Loucy (cell line): Measurements from ENCODE around the gene TENM3.

ENCODE experiments used
- H2AFZ ChIP-seq: fragments of 200-600 bp; sonication (generic); 2 replicates; pipeline ENCODE4 v1.6.0; 2016; ENCODE audit warnings: antibody characterized with exemption, mild to moderate bottlenecking, low read length, moderate library complexity
- H3F3A ChIP-seq: fragments of 200-600 bp; 2 replicates; pipeline ENCODE4 v1.6.0; 2016; ENCODE audit warnings: antibody characterized with exemption, low read depth, mild to moderate bottlenecking
- H3K27me3 ChIP-seq: fragments of 200-600 bp; sonication (generic); 2 replicates; pipeline ENCODE4 v1.6.1; 2014; ENCODE audit warnings: low read length, mild to moderate bottlenecking; ENCODE audit not compliant: insufficient read depth, poor library complexity, severe bottlenecking
- H3K36me3 ChIP-seq: fragments of 200-600 bp; sonication (generic); 2 replicates; pipeline ENCODE4 v1.6.1; 2016; ENCODE audit warnings: low read length; ENCODE audit not compliant: insufficient read depth
- H3K4me1 ChIP-seq: fragments of 200-600 bp; sonication (generic); 2 replicates; pipeline ENCODE4 v1.5.1; 2014; ENCODE audit warnings: low read length, mild to moderate bottlenecking; ENCODE audit not compliant: insufficient read depth, poor library complexity, severe bottlenecking
- H3K4me2 ChIP-seq: fragments of 200-600 bp; sonication (generic); 2 replicates; pipeline ENCODE4 v1.6.0; 2014; ENCODE audit warnings: antibody characterized with exemption, low read length, low read depth, mild to moderate bottlenecking; ENCODE audit not compliant: poor library complexity, severe bottlenecking
- H3K4me3 ChIP-seq: fragments of 200-600 bp; sonication (generic); 2 replicates; pipeline ENCODE4 v1.5.1; 2014; ENCODE audit warnings: low read length, mild to moderate bottlenecking, mixed read lengths; ENCODE audit not compliant: poor library complexity, severe bottlenecking
- H3K79me2 ChIP-seq: fragments of 200-600 bp; sonication (generic); 2 replicates; pipeline ENCODE4 v1.6.1; 2014; ENCODE audit warnings: low read length; ENCODE audit not compliant: insufficient read depth
- H3K9ac ChIP-seq: fragments of 200-600 bp; sonication (generic); 2 replicates; pipeline ENCODE4 v1.6.0; 2014; ENCODE audit warnings: mild to moderate bottlenecking, low read depth, low read length, moderate library complexity; ENCODE audit not compliant: poor library complexity, severe bottlenecking
- H3K9me2 ChIP-seq: fragments of 200-600 bp; sonication (generic); replicated peaks from 2 replicates; pipeline ENCODE4 v1.6.1; 2016; ENCODE audit warnings: low read depth, low read length, mixed read lengths
- H3K9me3 ChIP-seq: fragments of 200-600 bp; sonication (generic); 2 replicates; pipeline ENCODE4 v1.6.1; 2014; ENCODE audit warnings: mild to moderate bottlenecking, antibody characterized with exemption, low read length, low read depth; ENCODE audit not compliant: insufficient read depth
- H4K20me1 ChIP-seq: fragments of 200-600 bp; sonication (generic); 2 replicates; pipeline ENCODE4 v1.6.0; 2014; ENCODE audit warnings: antibody characterized with exemption, low read length, mild to moderate bottlenecking; ENCODE audit not compliant: insufficient read depth, poor library complexity, severe bottlenecking
- CTCF ChIP-seq: fragments of 200-600 bp; sonication (generic); conservative IDR thresholded peaks from 2 replicates; pipeline ENCODE4 v1.5.1; 2014; ENCODE audit warnings: mild to moderate bottlenecking, antibody characterized with exemption, low read length
- EZH2phosphoT487 ChIP-seq: fragments of 200-600 bp; IDR thresholded peaks from 2 replicates; pipeline ENCODE4 v1.6.1; 2018; ENCODE audit warnings: antibody characterized with exemption, mild to moderate bottlenecking, moderate library complexity, borderline replicate concordance

The TENM3 gene

GRCh38 chr4:182839256-182839655 lies 596.1 kb downstream of the TENM3 start:
- no peaks in the 10 kb centered on the region for H3K9me3 ChIP-seq
- TF ChIP-seq EZH2phosphoT487 (no peak), CTCF (no peak)
- no peaks in the 10 kb centered on the region for H3K36me3 ChIP-seq
- no peak overlapping the region for H2AFZ ChIP-seq
- no peak overlapping the region for H3K4me3 ChIP-seq
- H3K79me2 ChIP-seq: no peaks in the 10 kb centered on the region
- no peaks in the 10 kb centered on the region for H3K27me3 ChIP-seq
- no peaks in the 10 kb centered on the region for H3K4me1 ChIP-seq
- H4K20me1 ChIP-seq: no peaks in the 10 kb centered on the region
- H3K9ac ChIP-seq: no peak overlapping the region
- H3F3A ChIP-seq: no peaks in the 10 kb centered on the region
- no peak overlapping the region for H3K4me2 ChIP-seq
- no peaks in the 10 kb centered on the region for H3K9me2 ChIP-seq

DNA sequence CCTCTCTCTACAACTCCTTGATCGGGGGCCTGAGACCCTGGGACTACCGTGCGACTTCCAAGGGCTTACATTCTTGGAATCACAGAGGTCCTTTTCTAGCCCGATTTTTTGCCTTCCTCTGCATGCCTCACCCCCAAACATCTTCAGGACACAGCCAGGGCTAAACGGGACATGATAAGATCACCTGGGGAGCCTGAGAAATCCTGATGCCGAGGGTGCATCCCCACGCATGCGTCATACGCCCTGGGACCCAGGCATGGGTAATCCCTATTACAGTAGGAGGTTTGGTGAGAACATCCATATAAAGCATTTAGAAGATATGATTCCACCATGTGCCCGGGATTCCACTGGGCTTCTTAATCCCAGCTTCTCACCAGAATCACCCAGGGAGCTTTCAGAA lies 596.9 kb downstream of the TENM3 start:
- Histone ChIP-seq H3K9me2 (no peaks in the 10 kb centered on the region), H3K79me2 (no peaks in the 10 kb centered on the region), H3K4me1 (no peaks in the 10 kb centered on the region), H3K27me3 (no peaks in the 10 kb centered on the region), H3F3A (no peaks in the 10 kb centered on the region), H3K4me3 (no peak overlapping the region), H3K36me3 (no peaks in the 10 kb centered on the region), H3K9ac (no peak overlapping the region), H3K4me2 (no peak overlapping the region), H2AFZ (no peak overlapping the region), H4K20me1 (no peaks in the 10 kb centered on the region), H3K9me3 (no peaks in the 10 kb centered on the region)
- no peak for TF ChIP-seq EZH2phosphoT487

DNA sequence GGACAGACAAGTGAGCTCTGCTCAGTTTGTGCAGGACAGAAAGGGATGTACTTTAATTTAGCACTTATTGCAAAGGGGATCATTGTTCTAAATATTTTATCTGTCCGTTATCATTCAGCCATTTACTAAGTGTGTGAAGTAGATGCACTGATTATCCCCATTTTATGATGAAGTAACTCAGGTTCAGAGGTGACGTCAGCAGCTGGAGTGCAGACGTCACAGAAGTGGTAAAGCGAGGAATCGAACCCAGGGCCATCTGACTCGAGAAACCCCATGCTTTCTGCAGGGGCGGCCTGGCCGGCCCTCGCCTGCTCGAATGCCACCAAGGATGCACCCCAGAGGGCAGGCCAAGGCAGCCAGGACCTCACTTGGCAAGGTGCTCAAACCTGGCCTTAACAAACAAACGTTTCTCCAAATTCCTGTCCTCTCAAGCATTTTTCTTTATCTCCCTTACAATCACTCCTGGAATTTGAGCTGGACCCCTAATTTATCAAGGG lies 599.0 kb downstream of the TENM3 start:
- Histone ChIP-seq H3K9me3 (no peaks in the 10 kb centered on the region), H3K27me3 (no peaks in the 10 kb centered on the region), H2AFZ (no peak overlapping the region), H3K9ac (no peak overlapping the region), H3F3A (no peaks in the 10 kb centered on the region), H3K79me2 (no peaks in the 10 kb centered on the region), H3K36me3 (no peaks in the 10 kb centered on the region), H4K20me1 (no peaks in the 10 kb centered on the region), H3K4me1 (no peaks in the 10 kb centered on the region), H3K4me3 (no peak overlapping the region), H3K9me2 (no peaks in the 10 kb centered on the region), H3K4me2 (no peak overlapping the region)
- no peak for TF ChIP-seq EZH2phosphoT487
- TF ChIP-seq CTCF: no peak

DNA sequence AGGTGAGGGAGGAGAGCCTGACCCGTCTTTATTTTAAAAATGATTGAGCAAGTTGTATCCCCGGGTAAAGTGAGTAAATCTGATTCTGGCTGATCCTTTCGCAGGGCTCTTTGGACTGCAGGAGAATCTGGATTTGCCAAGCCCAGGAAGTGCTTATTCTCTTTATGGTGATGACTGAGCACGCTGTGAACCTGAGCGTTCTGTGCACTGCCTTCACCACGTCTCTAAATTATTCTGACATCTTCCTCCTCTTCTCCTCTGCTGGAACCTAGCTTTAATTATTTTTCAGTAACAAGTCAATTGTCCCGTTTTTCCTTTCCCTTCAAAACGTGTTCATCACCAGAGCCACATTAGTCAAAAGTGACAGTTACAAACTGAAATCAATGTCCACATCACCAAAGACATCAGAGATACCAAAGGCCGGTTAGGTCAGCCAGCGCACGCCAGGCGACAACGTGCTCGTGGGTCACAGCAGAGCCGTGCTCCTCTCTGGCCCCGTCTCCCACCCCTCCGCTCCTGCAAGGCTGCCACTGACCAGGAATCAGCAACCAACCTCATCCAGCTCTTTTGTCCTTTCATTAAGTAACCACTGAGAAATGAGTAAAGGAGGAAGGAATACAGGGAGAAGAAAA lies 599.7 kb downstream of the TENM3 start:
- Histone ChIP-seq H3K9me3 (no peaks in the 10 kb centered on the region), H3K9ac (no peak overlapping the region), H2AFZ (no peak overlapping the region), H3K4me1 (no peaks in the 10 kb centered on the region), H3K79me2 (no peaks in the 10 kb centered on the region), H3F3A (no peaks in the 10 kb centered on the region), H3K9me2 (no peaks in the 10 kb centered on the region), H3K27me3 (no peaks in the 10 kb centered on the region), H3K4me3 (no peak overlapping the region), H4K20me1 (no peaks in the 10 kb centered on the region), H3K36me3 (no peaks in the 10 kb centered on the region), H3K4me2 (no peak overlapping the region)
- TF ChIP-seq EZH2phosphoT487: no peak
- TF ChIP-seq CTCF: no peak
